Mucosa of gallbladder (tissue), 1 donor: ENCODE data around the gene CNTNAP2. TPM values are rescaled to one million over a fixed set of nuclear protein-coding genes. Genes with fewer than 3 reads are reported as not detected.
"Not testable (repeated sequence)": the region's sequence is repeated elsewhere in the genome, so short reads cannot be mapped to it uniquely, and the experiment has no call there.

Experiments used
- DNase-seq: peaks from one replicate; pipeline ENCODE4 v3.0.0-alpha.2; 2020; ENCODE audit warnings: low spot score
- total RNA-seq: library from RNA; stranded (reverse); gene quantifications from one replicate; pipeline ENCODE4 v1.2.1, GENCODE V29; 2021
- donor health status: DM: no; HTN: no; CAD: no.

CNTNAP2 gene
- total RNA-seq, 1 donor from 2014 or later = 1.6 TPM

DNA sequence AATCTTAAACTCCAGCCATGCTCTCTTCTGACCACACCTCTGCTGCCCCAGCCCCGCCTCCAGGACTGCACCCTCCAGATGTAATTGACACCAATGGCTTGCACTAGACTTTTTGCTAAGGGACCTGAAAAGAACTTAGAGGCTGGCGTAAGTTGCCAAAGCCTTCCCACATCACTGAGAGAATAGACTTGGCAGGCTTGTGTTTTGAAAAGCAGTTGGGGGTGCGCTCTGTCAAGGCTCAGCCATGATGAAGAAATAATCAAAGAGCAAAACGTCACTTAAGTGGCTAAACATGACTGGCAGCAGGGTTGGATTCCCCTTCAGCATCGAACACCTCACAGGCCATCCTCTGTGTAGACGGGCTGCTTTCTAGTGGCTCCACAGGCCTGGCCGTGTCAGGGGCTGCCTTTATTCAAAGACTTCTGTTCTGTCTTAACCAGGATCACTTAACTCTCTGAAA is 2278.8 kb downstream of the CNTNAP2 start:
- DNase-seq = no peak

DNA sequence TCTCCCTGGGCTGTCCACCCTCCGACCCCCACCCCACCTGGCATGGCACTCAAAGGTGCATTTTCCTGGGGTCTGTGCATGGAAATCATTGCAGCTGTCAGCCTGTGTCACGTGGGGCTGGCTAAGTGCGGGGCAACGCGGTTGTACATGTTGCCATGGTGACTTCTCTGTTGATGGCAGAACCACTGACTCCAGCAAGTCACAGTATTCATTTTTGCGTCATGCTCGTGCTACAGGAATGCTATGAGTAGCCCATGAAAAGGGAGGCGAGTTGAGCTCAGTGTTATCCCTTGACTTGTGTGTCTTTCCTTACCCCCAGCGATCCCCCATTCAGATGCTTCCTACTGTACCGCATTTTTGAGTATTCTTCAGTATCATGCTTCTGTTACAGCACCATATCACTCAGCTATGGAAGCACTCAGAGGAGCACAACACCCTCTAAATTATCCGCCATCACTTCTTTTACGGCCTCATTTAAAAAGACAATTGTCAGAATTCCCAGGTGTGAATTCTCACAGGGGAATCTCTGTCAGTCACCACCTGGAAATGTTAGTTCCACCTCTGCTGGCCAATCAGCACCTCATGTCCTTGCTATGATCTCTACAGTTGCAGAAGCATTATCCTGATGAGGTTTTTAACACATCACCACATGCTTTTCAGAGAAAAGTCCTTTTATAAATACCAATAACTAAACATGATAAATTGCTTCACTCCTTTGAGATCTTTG is 2279.6 kb downstream of the CNTNAP2 start:
- DNase-seq = no peak

GRCh38 chr7:148397056-148397455 is 2280.5 kb downstream of the CNTNAP2 start:
- DNase-seq = no peak

DNA sequence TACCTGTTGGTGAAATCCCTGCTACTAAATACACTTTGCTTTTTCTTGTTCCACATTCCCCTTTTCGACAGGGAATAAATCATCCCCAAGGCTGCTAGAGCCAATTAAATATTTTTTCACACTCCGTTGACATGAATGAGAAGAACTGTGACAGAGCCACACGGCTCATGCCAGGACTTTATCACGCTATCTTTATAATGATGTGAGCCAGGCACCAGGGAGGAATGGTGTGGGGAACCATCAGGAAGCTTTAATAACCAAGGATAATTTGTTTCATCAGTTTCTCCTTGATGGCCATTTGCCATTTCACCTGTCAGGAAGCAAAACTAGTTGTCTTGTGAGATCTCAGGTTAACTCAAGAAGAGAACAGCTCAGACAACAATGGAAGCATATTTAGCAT is 2280.9 kb downstream of the CNTNAP2 start:
- no peak for DNase-seq

DNA sequence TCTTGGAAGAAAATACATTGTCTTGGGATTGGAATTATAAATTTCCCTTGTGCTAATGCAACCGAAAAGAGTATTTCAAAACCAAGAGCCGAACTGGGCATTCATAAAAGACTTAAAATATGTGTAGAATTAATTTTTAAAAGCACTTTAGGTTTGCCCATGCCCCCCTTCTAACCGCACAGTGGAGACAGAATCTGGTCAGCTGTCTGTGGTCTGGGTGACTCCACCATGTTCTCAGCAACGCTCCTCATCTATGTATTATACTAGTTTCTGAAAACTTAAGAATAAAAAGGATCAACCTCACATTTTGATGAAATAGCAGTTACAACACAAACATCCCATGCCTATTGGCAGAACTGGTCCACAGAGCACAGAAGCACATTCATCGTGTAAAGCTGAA is 2281.4 kb downstream of the CNTNAP2 start:
- no peak for DNase-seq

GRCh38 chr7:148398844-148399365 is 2282.3 kb downstream of the CNTNAP2 start:
- no peak for DNase-seq

- DNase-seq = no peak
Observed at GRCh38 chr7:148400101-148400500, 2283.5 kb downstream of the CNTNAP2 start.

DNA sequence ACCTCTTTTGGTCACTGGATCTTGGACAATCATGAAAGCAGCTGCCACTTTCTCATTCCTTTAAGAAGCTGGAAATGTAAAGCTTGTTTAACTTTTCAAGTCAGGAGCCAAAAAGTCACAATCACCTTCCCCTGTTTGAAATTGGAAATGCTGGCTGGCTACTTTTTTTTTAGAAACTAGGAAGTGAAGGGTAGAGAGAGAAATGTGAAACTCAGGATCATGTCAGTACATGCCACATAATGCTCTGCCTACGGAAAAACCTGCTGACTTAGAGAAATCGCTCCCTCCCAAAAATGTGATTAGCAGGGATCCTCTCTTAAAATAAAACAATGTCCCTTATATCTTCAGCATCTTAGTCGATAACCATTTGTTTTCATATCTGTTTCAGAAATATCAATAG is 2285.6 kb downstream of the CNTNAP2 start:
- DNase-seq = no peak

DNA sequence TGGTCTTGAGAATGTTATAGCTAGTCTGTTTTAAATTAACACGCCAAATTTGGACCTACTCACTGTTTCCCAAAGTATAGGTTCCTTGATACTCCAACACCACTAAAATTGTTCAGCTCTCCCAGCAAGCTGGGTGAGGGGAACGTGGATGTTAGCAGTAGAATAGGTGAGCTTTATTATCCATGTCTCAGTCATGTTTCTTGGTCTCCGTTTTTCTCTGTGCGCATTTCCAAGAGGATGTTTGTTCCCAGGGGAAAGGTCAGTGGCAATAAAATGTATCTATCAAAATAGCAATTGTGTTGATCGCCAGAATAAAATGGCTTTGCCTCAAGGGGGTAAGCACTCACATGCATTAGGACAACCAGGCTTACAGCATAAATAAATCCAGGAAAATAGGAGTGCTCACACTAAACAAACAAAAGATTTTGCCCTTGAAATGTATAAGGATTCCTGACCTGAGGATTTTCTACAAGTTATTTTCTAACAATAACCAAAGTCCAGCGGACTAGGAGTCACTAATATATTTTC is 2286.9 kb downstream of the CNTNAP2 start:
- no peak for DNase-seq

DNA sequence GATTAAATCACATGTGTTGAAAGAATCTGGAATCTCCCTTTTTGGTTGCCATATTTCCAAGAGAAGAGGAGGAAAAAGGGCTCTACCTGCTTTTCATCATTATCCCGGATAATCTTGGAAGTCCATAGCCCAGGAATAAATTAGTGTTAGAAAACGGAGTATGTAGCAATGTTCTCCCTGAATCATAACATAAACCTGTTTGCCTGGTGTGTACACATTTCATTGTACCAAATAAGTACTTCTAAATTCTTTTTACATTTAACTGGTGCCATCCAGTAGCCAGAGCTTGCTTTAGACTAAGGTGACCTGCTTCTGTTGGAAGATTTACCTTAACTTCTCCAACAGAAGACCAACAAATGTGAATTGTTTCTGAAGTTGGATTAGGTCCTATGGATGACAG is 2291.7 kb downstream of the CNTNAP2 start:
- DNase-seq = no peak

- no peak for DNase-seq
Observed at GRCh38 chr7:148410905-148411304, 2294.3 kb downstream of the CNTNAP2 start.

DNA sequence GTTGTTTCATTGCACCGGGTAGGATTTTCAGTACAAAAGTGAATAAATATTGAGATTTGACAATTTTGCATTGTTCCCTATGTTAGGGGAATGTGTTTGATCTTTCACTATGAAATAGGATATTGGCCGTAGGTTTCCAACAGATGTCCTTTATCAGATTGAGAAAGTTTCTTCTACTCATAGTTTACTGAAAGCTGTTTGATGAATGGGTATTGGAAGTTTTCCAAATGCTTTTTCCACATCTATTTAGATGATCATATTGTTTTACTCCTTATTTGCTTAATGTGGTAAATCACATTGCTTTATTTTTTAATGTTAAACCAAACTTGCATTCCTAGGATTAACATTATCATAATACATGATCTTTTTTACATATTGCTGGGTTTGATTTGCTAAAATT is 2296.1 kb downstream of the CNTNAP2 start:
- DNase-seq = no peak

GRCh38 chr7:148419856-148420832 is 2303.5 kb downstream of the CNTNAP2 start:
- DNase-seq = no peak

GRCh38 chr7:148422030-148422429 is 2305.4 kb downstream of the CNTNAP2 start:
- DNase-seq = no peak

- not testable (repeated sequence) for DNase-seq
Observed at GRCh38 chr7:148426393-148426792, 2309.8 kb downstream of the CNTNAP2 start.

DNA sequence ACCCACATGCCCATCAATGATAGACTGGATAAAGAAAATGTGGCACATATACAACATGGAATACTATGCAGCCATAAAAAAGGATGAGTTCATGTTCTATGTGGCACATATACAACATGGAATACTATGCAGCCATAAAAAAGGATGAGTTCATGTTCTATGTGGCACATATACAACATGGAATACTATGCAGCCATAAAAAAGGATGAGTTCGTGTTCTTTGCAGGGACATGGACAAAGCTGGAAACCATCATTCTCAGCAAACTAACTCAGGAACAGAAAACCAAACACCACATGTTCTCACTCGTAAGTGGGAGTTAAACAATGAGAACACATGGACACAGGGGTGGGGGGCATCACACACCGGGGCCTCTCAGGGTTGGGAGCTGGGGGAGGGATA is 2314.1 kb downstream of the CNTNAP2 start:
- DNase-seq = not testable (repeated sequence)

DNA sequence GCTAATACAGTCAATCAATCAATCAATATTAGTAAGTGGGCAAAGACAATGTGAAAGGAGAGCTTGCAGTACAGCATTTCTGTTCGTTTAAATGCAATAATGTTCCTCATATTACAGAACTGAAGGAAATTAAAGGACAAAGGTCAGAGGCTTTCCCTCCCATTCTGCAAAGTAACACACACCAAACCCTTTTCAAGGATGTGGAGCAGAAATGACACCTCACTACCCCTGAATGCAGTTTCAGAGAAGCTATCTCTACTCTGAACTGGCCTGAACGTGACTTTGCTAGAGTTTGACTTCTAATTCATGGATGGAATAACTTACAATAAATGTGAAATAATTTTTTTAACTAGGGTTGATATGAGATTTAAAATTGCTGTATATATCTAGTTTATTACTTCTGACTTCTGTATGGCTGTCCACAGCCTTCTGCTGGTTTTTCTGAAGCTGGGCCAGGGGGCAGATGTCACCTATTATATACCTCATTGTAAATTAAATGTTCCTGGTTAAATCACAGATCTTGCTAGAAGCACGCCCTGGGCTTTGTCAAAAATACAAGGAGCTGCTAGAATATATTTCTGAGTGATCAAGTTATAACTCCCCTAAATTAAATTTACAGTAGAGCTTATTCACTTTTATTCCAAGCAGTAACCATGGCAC is 2317.1 kb downstream of the CNTNAP2 start:
- DNase-seq = no peak

- DNase-seq = no peak
Observed at GRCh38 chr7:148434181-148434757, 2317.7 kb downstream of the CNTNAP2 start.

DNA sequence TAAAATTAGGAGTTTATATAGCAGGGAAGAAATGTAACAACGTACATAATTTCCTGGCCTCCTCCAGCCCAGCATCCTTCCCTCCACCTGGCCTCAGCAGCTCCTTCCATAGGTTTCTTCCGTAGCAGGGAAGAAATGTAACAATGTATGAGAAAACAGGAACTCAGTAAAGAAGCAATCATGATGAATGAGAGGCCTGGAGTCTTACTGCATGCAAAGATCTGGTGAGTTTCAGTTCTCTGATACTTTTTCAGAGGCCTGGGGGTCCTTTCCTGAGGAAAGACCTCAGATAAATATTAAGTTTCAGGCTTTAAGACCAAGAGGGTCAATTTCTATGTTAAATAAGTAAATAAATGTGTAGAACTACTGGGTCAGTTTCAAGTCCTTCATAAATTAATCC is 2318.3 kb downstream of the CNTNAP2 start:
- no peak for DNase-seq

DNA sequence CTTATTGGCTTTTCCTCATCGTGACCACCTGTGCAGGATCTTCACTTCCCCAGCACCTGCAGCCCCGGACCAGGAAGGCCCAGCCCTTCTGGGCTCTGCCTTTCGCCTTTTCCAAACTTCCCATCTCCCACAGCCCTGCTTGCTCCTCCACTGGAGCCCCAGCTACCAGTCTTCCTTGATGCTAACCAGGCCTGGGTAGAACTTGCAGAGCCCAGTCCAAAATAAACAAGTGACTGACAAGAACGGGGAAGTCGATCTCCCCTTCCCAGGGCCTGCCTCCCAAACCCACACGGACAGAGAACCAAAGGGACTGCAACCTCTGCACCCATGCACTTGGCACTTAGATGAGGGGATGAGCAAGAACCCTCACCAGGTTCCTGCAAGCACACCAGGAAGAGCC is 2319.1 kb downstream of the CNTNAP2 start:
- no peak for DNase-seq

GRCh38 chr7:148436135-148436534 is 2319.5 kb downstream of the CNTNAP2 start:
- no peak for DNase-seq
